Endothelial cell of umbilical vein (primary cell): ENCODE measurements around the gene MACROD2. TPM values are rescaled to one million over a fixed set of nuclear protein-coding genes. Genes with fewer than 3 reads are reported as not detected.

Experiments used
- BruUV-seq: library from RNA; stranded (reverse); fragments of 400-500 nt; replicated peaks from 2 replicates; lab custom pipeline; 2021; lab: Mats Ljungman, UMichigan
- CTCF ChIA-PET: fragments of 300-600, 350-600 bp; sonication (Branson Sonifier 250); formaldehyde crosslinking; loops from one replicate; lab custom pipeline; 2021; ENCODE audit warnings: antibody characterized with exemption, inconsistent platforms; lab: Charles Lee
- POLR2A ChIA-PET: fragments of 300-600, 350-600 bp; sonication (Branson Sonifier 250); formaldehyde crosslinking; loops from one replicate; lab custom pipeline; 2021; ENCODE audit warnings: antibody characterized with exemption, inconsistent platforms; lab: Charles Lee
- DNase-seq: peaks from one replicate; pipeline ENCODE4 v3.0.0-alpha.2; 2011; ENCODE audit warnings: low read depth, low spot score
- FAIRE-seq: peaks from 2 replicates; lab custom pipeline; 2011; peaks lifted over from hg19 to GRCh38; lab: Jason Lieb, UNC
- H2AFZ ChIP-seq: 2 replicates; pipeline ENCODE4 v1.6.0; 2012; ENCODE audit warnings: low read depth, low read length, control low read depth, inconsistent platforms
- H3K27ac ChIP-seq: 2 replicates; pipeline ENCODE4 v1.5.1; 2011; ENCODE audit warnings: low read depth, mild to moderate bottlenecking, control low read depth, low read length, moderate library complexity; ENCODE audit not compliant: insufficient read depth
- H3K27me3 ChIP-seq, 2 experiments: 2 replicates each; pipeline versions ENCODE4 v1.6.0 to v1.6.1; 2011; ENCODE audit warnings: low read length in 2 of 2, mixed read lengths in 1 of 2; ENCODE audit not compliant: control insufficient read depth in 2 of 2, insufficient read depth in 2 of 2
- H3K36me3 ChIP-seq, 2 experiments: 2 replicates in 1 of 2; 3 replicates in 1 of 2; pipeline ENCODE4 v1.5.1; 2011; ENCODE audit warnings: low read length in 2 of 2, mild to moderate bottlenecking in 1 of 2, moderate library complexity in 1 of 2; ENCODE audit not compliant: control insufficient read depth in 2 of 2, insufficient read depth in 2 of 2; ENCODE audit errors: extremely low read depth in 1 of 2
- H3K4me1 ChIP-seq: 3 replicates; pipeline ENCODE4 v1.5.1; 2011; ENCODE audit warnings: mild to moderate bottlenecking, low read length; ENCODE audit not compliant: control insufficient read depth, insufficient read depth; ENCODE audit errors: extremely low read depth
- H3K4me2 ChIP-seq: 2 replicates; pipeline ENCODE4 v1.6.1; 2011; ENCODE audit warnings: low read length, control low read depth, mixed read lengths; ENCODE audit not compliant: insufficient read depth
- H3K4me3 ChIP-seq, 3 experiments: fragments of 200-600 bp in 1 of 3; sonication (generic), shearing (Covaris generic) in 1 of 3; replicated peaks in 1 of 3; 2 replicates each; pipeline ENCODE4 v1.5.1; 2011 to 2016; ENCODE audit warnings: control low read depth in 3 of 3, low read length in 3 of 3, mild to moderate bottlenecking in 2 of 3, inconsistent platforms in 1 of 3, low read depth in 1 of 3, moderate library complexity in 1 of 3; ENCODE audit not compliant: insufficient read depth in 1 of 3
- H3K79me2 ChIP-seq: 2 replicates; pipeline ENCODE4 v1.6.0; 2012; ENCODE audit warnings: low read length, inconsistent platforms; ENCODE audit not compliant: control insufficient read depth, insufficient read depth
- H3K9ac ChIP-seq: replicated peaks from 2 replicates; pipeline ENCODE3; 2011; ENCODE audit warnings: low read length, control low read depth; ENCODE audit not compliant: insufficient read depth; ENCODE audit errors: extremely low read depth
- H3K9me1 ChIP-seq: replicated peaks from 3 replicates; pipeline ENCODE4 v1.6.0; 2011; ENCODE audit warnings: mild to moderate bottlenecking, low read length; ENCODE audit not compliant: control insufficient read depth, insufficient read depth; ENCODE audit errors: extremely low read depth
- H3K9me3 ChIP-seq: replicated peaks from 2 replicates; pipeline ENCODE4 v1.5.1; 2012; ENCODE audit warnings: low read length, inconsistent platforms; ENCODE audit not compliant: control insufficient read depth, insufficient read depth
- H4K20me1 ChIP-seq: replicated peaks from 2 replicates; pipeline ENCODE3; 2011; ENCODE audit warnings: mild to moderate bottlenecking, low read length; ENCODE audit not compliant: control insufficient read depth, insufficient read depth; ENCODE audit errors: extremely low read depth
- CTCF ChIP-seq, 2 donors: IDR thresholded peaks; 1 replicate in 1 of 2; 2 replicates in 1 of 2; pipeline ENCODE4 v1.5.1; 2011; ENCODE audit warnings: low read length in 2 of 2, mild to moderate bottlenecking in 2 of 2, moderate library complexity in 2 of 2, control low read depth in 1 of 2, inconsistent platforms in 1 of 2, low read depth in 1 of 2; ENCODE audit not compliant: insufficient read depth in 1 of 2; ENCODE audit errors: extremely low read depth in 1 of 2
- EZH2 ChIP-seq: IDR thresholded peaks from 2 replicates; pipeline ENCODE4 v1.6.1; 2012; ENCODE audit warnings: borderline replicate concordance, low read depth, mild to moderate bottlenecking, moderate library complexity, low read length, inconsistent platforms; ENCODE audit not compliant: severe bottlenecking
- FOS ChIP-seq: IDR thresholded peaks from 2 replicates; pipeline ENCODE4 v1.6.1; 2011; ENCODE audit warnings: mild to moderate bottlenecking, low read length, moderate library complexity, borderline replicate concordance; ENCODE audit not compliant: insufficient read depth
- GATA2 ChIP-seq: IDR thresholded peaks from 2 replicates; pipeline ENCODE4 v1.7.0; 2011; ENCODE audit warnings: low read depth, mild to moderate bottlenecking, moderate library complexity, mixed read lengths, low read length; ENCODE audit not compliant: insufficient read length, insufficient read depth
- JUN ChIP-seq: IDR thresholded peaks from 2 replicates; pipeline ENCODE4 v1.6.1; 2011; ENCODE audit warnings: borderline replicate concordance, low read depth; ENCODE audit not compliant: insufficient read length, insufficient read depth
- MAX ChIP-seq: IDR thresholded peaks from 2 replicates; pipeline ENCODE4 v1.6.1; 2011; ENCODE audit not compliant: insufficient read depth, insufficient read length
- MYC ChIP-seq: IDR thresholded peaks from one replicate; pipeline ENCODE4 v1.6.1; 2011; ENCODE audit warnings: mild to moderate bottlenecking, low read depth, low read length
- POLR2A ChIP-seq: IDR thresholded peaks from 2 replicates; pipeline ENCODE4 v1.6.1; 2012; ENCODE audit warnings: low read depth, mild to moderate bottlenecking, control low read depth, low read length
- POLR2AphosphoS5 ChIP-seq: IDR thresholded peaks from 2 replicates; pipeline ENCODE4 v1.6.1; 2012; ENCODE audit warnings: low read depth, mild to moderate bottlenecking, control low read depth, low read length, moderate library complexity; ENCODE audit not compliant: insufficient read depth
- dilution Hi-C: fragments of 300-500 bp; cut with MboI; formaldehyde crosslinking; loops from one replicate; pipeline ENCODE4 v1.15.0; 2019; ENCODE audit warnings: low sequenced_read_pairs; ENCODE audit not compliant: extremely low pct_ligation_motif_present
- intact Hi-C: fragments of 100-400 bp; cut with micrococcal nuclease; formaldehyde crosslinking; loops from one replicate; pipeline ENCODE4 v1.10.0; 2022
- polyA plus RNA-seq, 4 experiments: library from polyadenylated mRNA; depleted of rRNA in 3 of 4; stranded (reverse) in 3 of 4; unstranded in 1 of 4; fragments of >200 nt; gene quantifications; 2 replicates each; pipeline versions ENCODE4 v1.2.1 to v1.2.3, GENCODE V29; 2011 to 2012; ENCODE audit warnings: missing spikeins in 1 of 4
- total RNA-seq: library from RNA; stranded (reverse); gene quantifications from 2 replicates; pipeline ENCODE4 v1.2.3, GENCODE V29; 2021

MACROD2 gene
- total and polyA plus RNA-seq, 2 donors (not counting 3 experiments of a cell fraction or from before 2014, with no cell fraction given), result 0.11 to 0.73 TPM

GRCh38 chr20:15378151-15378550, 1382.8 kb downstream of the MACROD2 start:
- Histone ChIP-seq H3K9me1 (no peaks in the 10 kb centered on the region), H3K9ac (no peak overlapping the region), H3K27ac (no peak overlapping the region), H3K4me3 (no peak overlapping the region), H4K20me1 (no peaks in the 10 kb centered on the region), H3K79me2 (no peaks in the 10 kb centered on the region), H2AFZ (no peak overlapping the region), H3K9me3 (no peaks in the 10 kb centered on the region), H3K4me1 (no peaks in the 10 kb centered on the region), H3K36me3 (no peaks in the 10 kb centered on the region), H3K4me2 (no peak overlapping the region), H3K27me3 (no peaks in the 10 kb centered on the region)
- no TSS peak for BruUV-seq
- CTCF ChIA-PET, result no interaction called here
- TF ChIP-seq EZH2, result no peak
- FAIRE-seq (no peak), DNase-seq (no peak)
- dilution Hi-C loops, result no loop called here
- POLR2A ChIA-PET, result no interaction called here
- intact Hi-C loops, result loop anchor here (5.0 kb wide), 1 partner anchor 524 kb away; no protein-coding TSS in a partner anchor

- Histone ChIP-seq H3K4me3 (no peak overlapping the region), H2AFZ (no peak overlapping the region), H3K9me1 (no peaks in the 10 kb centered on the region), H3K79me2 (no peaks in the 10 kb centered on the region), H4K20me1 (no peaks in the 10 kb centered on the region), H3K4me2 (no peak overlapping the region), H3K9ac (no peak overlapping the region), H3K27me3 (no peaks in the 10 kb centered on the region), H3K27ac (no peak overlapping the region), H3K36me3 (no peaks in the 10 kb centered on the region), H3K4me1 (no peaks in the 10 kb centered on the region), H3K9me3 (no peaks in the 10 kb centered on the region)
- FAIRE-seq (no peak), DNase-seq (no peak)
- ChIA-PET POLR2A (no interaction called here), CTCF (no interaction called here)
- TF ChIP-seq CTCF (IDR thresholded peaks at IDR 0.05; ENCODE audit: extremely low read depth in 1 of 2, insufficient read depth in 1 of 2, low read depth in 1 of 2, low read length in 2 of 2) (no peak), JUN (no peak), POLR2AphosphoS5 (no peak), EZH2 (no peak), POLR2A (no peak), GATA2 (no peak), MYC (no peak), MAX (no peak), FOS (no peak)
- dilution Hi-C loops, result no loop called here
- BruUV-seq, result no TSS peak
- intact Hi-C loops, result loop anchor here (5.0 kb wide), 1 partner anchor 523 kb away; no protein-coding TSS in a partner anchor
These were observed 1384.5 kb downstream of the MACROD2 start for GRCh38 chr20:15379681-15380296.
